Hepatocyte (in vitro differentiated cells): ENCODE data around the gene MRTFB.

ENCODE experiments used
- CTCF ChIP-seq: fragments of 200-600 bp; sonication (generic); IDR thresholded peaks from 2 replicates; pipeline ENCODE4 v1.5.1; 2016; ENCODE audit warnings: antibody characterized with exemption, mild to moderate bottlenecking; ENCODE audit not compliant: poor library complexity
- EZH2 ChIP-seq: fragments of 200-600 bp; sonication (generic); IDR thresholded peaks from 2 replicates; pipeline ENCODE4 v1.6.1; 2016; ENCODE audit warnings: antibody characterized with exemption, mild to moderate bottlenecking, borderline replicate concordance

GRCh38 chr16:14089283-14089823 is 18.2 kb downstream of the MRTFB start:
- no peak for TF ChIP-seq CTCF
- no peak for TF ChIP-seq EZH2
